Activated CD4-positive, alpha-beta T cell treated with anti-CD3 and anti-CD28 coated beads for 24 hours (primary cell): ENCODE data around the gene DNALI1.
"Not testable (repeated sequence)": the region's sequence is repeated elsewhere in the genome, so short reads cannot be mapped to it uniquely, and the experiment has no call there.

Source experiments
- DNase-seq, 2 donors: peaks; one replicate each; pipeline ENCODE4 v3.0.0-alpha.2; 2020; ENCODE audit warnings: low read depth in 2 of 2

Gene DNALI1

DNA sequence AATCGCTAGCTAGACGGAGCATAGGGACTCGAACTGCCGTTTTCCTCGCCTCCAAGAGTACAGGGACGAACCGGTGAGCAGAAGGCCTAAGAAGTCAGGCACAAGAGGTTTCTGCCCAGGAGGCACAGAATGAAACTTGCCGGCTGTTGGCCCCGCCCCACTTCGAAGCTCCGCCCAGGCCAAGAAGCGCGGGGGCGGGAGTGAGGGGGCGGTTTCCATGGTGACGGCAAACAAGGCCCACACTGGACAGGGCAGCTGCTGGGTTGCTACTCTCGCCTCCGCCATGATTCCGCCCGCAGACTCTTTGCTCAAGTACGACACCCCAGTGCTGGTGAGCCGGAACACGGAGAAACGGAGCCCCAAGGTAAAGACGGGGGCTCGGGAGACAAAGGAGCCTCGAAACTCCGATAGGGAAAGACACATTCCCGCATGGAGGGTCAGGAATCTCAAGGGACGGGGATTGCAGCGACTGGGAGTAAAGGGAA lies at the start of gene DNALI1:
DNALI1 (plus strand) TSS at position 229 of the 485 bp plus-strand sequence; CDS start at position 284, 55 bp downstream.
- no peak for DNase-seq

DNA sequence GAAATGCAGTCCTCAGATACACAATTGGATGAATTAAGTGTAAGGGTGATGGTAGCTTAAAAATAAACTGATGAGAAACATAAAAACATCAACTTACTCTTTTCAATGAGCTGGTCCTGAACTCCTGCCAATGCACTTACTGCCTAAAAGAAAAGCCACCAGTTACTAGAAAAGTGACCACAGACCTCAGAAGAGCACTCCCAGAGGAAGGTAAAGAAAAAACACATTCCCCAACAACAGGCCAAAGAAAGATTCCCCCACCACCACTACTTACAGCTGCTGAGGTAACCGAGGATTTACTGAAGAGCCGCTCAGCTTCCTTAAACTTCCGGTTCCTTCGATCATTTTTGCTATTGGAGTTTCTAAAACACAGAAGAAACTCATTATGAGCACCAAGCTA lies 47.6 kb upstream of the DNALI1 start:
- no peak for DNase-seq

DNA sequence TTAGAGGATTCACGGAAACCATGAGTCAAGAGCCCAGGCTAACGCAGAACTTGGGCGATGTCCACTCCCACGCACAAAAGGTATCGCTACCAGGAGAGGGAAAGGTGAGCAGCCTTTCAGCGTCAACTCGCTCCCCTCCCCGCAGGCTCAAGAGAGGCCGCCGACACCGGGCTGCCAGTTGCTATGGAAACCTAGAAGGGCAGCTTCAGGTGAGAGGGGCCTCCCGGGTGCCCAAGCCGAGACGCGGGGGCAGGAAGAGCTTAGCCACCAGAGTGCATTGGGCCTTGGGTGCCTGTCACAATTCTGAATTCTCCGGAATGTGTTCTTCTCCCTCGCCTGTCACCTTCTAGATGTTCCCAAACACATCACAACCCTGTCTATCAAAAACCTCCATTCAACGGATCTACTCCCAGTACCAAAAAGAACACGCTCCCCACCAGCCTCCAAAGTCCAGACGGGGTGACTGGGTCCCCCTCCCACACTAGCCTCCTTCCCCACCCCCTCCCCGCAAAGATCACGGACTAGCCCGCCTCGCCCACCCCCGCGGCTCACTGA lies 42.9 kb upstream of the DNALI1 start:
- peak; percentile 33 to 48 for DNase-seq

GRCh38 chr1:37514350-37515184 lies 42.2 kb upstream of the DNALI1 start, which contains the start of gene MEAF6:
Gene MEAF6, minus strand, starts transcription at chr1:37514766. Its CDS starts 20 bp downstream, at chr1:37514746.
- peak; percentile 66 to 78 for DNase-seq

GRCh38 chr1:37515185-37516034 lies 41.3 kb upstream of the DNALI1 start:
- no peak for DNase-seq

DNA sequence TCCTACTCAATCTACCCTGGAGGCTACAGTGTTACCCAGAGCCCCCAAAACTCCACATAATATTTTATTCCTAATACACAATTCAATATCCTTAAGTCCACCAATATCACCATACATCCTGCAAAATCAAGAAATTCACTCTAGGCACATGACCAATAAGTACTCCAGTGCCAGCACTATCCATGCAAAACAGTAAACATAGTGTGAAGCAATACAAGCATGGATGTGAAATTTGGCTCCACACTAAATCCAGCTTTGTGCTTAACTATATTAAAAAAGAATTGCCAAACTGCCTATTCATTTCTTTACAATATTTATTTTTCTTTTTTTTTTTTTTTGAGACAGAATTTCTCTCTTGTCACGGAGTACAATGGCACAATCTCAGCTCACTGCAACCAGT lies 39.2 kb upstream of the DNALI1 start:
- DNase-seq: no peak

- DNase-seq: not testable (repeated sequence)
These were observed 38.5 kb upstream of the DNALI1 start for GRCh38 chr1:37518241-37518640.

DNA sequence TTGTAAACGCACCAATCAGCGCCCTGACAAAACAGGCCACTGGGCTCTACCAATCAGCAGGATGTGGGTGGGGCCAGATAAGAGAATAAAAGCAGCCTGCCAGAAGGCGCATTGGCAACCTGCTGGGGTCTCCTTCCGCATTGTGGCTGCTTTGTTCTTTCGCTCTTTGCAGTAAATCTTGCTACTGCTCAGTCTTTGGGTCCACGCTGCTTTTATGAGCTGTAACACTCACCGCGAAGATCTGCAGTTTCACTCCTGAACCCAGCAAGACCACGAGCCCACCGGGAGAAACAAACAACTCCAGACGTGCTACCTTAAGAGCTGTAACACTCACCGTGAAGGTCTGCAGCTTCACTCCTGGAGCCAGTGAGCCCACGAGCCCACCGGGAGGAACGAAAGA lies 37.8 kb upstream of the DNALI1 start:
- peak in 1 of 2 donors; percentile 9 for DNase-seq

- DNase-seq: no peak
These were observed 37.1 kb upstream of the DNALI1 start for GRCh38 chr1:37519613-37520012.

DNA sequence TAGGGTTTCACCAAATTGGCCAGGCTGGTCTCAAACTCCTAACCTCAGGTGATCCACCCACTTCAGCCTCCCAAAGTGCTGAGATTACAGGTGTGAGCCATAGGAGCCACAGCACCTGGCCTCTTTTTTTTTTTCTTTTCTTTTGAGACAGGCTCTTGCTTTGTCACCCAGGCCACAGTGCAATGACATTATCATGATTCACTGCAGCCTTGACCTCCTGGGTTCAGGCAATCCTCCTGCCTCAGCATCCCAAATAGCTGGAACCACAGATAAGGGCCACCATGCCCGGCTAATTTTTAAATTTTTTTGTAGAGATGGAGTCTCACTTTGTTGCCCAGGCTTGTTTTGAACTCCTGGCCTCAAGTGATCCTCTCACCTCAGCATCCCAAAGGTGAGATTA lies 26.9 kb upstream of the DNALI1 start:
- DNase-seq: not testable (repeated sequence)

DNA sequence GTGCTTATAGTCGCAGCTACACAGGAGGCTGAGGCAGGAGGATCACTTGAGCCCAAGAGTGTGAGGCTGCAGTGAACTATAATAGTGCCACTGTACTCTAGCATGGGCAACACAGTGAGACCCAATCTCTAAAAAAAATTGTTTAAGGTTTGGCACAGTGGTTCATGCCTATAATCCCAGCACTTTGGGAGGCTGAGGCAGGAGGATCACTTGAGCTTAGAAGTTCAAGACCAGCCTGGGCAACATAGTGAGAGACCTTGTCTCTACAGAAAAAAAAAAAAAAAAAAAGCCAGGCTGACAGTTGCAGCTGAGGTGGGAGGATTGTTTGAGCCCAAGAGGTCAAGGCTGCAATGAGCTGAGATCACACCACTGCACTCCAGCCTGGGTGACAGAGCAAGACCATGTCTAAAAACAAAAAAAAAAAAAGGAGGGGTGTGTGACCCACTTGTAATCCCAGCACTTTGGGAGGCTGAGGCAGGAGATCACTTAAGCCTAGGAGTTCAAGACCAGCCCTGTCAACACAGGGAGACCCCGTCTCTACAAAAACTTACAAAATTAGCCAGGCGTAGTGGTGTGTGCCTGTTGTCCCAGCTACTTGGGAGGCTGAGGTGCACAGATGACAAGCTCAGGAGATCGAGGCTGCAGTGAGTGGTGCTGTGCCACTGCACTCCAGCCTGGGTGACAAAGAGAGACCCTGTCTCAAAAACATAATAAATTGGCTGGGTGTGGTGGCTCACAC lies 24.2 kb upstream of the DNALI1 start:
- DNase-seq: not testable (repeated sequence)

DNA sequence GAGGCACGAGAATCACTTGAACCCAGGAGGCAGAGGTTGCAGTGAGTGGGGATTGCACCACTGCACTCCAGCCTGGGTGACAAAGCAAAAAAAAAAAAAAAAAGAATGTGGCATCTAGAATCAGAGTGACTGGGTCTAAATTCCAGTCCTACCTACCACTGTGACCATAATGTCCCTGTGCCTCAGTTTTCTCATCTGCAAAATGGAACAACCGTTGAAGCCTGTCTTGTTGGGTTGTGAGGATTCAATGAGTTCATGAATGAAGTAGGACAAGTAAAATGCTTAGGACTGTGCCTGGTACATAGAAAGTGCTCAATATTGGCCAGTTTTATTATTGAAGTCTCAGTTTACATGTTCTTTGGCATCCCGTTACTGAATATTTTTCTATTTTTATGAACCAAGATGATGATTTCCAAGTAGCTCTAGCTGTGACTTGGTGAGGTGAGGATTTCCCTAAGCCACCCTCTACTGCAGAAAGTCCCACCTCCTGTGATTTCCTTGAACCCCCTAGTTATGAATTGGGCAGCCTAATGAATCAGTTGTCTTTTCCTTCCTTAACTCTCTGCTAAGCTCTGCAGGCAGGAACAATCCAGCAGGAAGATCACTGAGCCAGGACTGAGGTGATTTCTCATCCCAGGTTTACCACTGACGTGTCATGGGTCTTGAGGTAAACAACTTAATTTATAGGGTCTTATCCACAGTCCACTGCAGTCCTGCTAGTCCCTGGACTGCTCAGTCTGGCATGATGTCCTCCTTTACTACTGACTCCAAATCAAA lies 23.2 kb upstream of the DNALI1 start:
- no peak for DNase-seq

DNA sequence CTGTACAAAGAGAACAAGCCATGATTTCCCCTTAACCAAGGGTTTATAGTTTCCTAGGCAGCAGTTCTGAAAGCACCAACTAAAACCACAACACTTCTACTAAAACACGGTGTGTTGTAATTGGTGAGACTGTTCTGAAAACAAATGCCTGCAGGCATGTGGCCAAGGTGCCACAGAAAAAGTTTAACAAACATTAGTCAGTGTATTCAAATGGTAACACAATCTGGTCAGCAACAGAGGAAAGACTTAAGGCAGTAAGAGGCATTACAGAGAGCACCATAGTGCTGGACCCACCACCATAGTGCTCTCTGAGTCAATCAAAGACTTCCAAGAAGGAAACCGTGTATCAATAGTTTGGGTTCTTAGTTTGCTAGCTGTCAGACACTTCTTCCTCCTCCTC lies 19.4 kb upstream of the DNALI1 start:
- no peak for DNase-seq

- not testable (repeated sequence) for DNase-seq
These were observed 17.6 kb upstream of the DNALI1 start for GRCh38 chr1:37539154-37539553.

- no peak for DNase-seq
These were observed 16.5 kb upstream of the DNALI1 start for GRCh38 chr1:37540036-37540785.

- no peak for DNase-seq
These were observed 12.2 kb upstream of the DNALI1 start for GRCh38 chr1:37544530-37544929.

- DNase-seq: no peak
These were observed 11.7 kb upstream of the DNALI1 start for GRCh38 chr1:37545019-37545418.

DNA sequence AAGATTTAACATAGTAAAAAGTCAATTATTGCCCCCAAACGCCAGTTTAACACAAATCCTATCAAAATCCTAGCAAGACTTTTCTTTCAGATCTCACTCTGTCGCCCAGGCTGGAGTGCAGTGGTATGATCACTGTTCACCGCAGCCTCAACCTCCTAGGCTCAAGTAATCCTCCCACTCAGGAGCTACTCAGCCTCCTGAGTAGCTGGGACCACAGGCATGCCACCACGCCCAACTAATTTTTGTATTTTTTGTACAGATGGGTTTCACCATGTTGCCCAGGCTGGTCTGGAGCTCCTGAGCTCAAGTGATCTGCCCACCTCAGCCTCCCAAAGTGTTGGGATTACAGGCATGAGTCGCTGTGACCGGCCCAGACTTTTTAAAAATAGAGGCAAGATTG lies 7.4 kb upstream of the DNALI1 start:
- DNase-seq: no peak

- DNase-seq: no peak
These were observed 3.2 kb upstream of the DNALI1 start for GRCh38 chr1:37553598-37553926.
